Measurements from ENCODE around the gene OSM.

Gene OSM

GRCh38 chr22:30247561-30247960 is 19.1 kb downstream of the OSM start:
- TF ChIP-seq CTCF (IDR thresholded peaks at IDR 0.05; ENCODE audit: low read length) (no peak), EZH2 (optimal IDR thresholded peaks at IDR 0.05; ENCODE audit: low read depth, low read length) (no peak), EZH2phosphoT487 (IDR thresholded peaks at IDR 0.05; ENCODE audit: low read length) (no peak)
- Histone ChIP-seq H3K9me2 (replicated peaks; ENCODE audit: insufficient read depth, low read length) (no peaks in the 10 kb centered on the region), H3F3A (ENCODE audit: insufficient read depth, low read length) (no peaks in the 10 kb centered on the region), H3K36me3 (replicated peaks; ENCODE audit: insufficient read depth, low read length) (no peaks in the 10 kb centered on the region), H3K4me3 (ENCODE audit: low read length) (no peak overlapping the region), H3K27me3 (replicated peaks; ENCODE audit: insufficient read depth, low read length) (peaks cover 90% of the 10 kb centered on the region), H3K79me2 (ENCODE audit: low read length) (no peaks in the 10 kb centered on the region), H3K9me3 (replicated peaks; ENCODE audit: insufficient read depth, low read length) (no peaks in the 10 kb centered on the region), H2AFZ (ENCODE audit: low read length) (no peak overlapping the region), H3K4me1 (ENCODE audit: low read length) (no peaks in the 10 kb centered on the region; the same call in 1 of the 2 replicates), H3K27ac (ENCODE audit: low read length) (no peak overlapping the region), H4K20me1 (ENCODE audit: insufficient read depth, low read length) (peaks cover 3% of the 10 kb centered on the region; the same call in 1 of the 2 replicates), H3K4me2 (ENCODE audit: low read depth, low read length) (no peak overlapping the region), H3K9ac (ENCODE audit: low read length) (no peak overlapping the region)
- no peak for DNase-seq

- no peak overlapping the region for H3K27ac ChIP-seq (ENCODE audit: low read length)
- H3K79me2 ChIP-seq (ENCODE audit: low read length) = no peaks in the 10 kb centered on the region
- H3K4me3 ChIP-seq (ENCODE audit: low read length) = peak overlapping the region; percentile 65; the same call in 1 of the 2 replicates
- H2AFZ ChIP-seq (ENCODE audit: low read length) = no peak overlapping the region
- DNase-seq = no peak
- H3K9me3 ChIP-seq (replicated peaks; ENCODE audit: insufficient read depth, low read length) = no peaks in the 10 kb centered on the region
- H3K27me3 ChIP-seq (replicated peaks; ENCODE audit: insufficient read depth, low read length) = peaks cover 86% of the 10 kb centered on the region
- no peak for TF ChIP-seq EZH2phosphoT487 (IDR thresholded peaks at IDR 0.05; ENCODE audit: low read length)
- TF ChIP-seq EZH2 (optimal IDR thresholded peaks at IDR 0.05; ENCODE audit: low read depth, low read length) = no peak
- no peak for TF ChIP-seq CTCF (IDR thresholded peaks at IDR 0.05; ENCODE audit: low read length)
- H3F3A ChIP-seq (ENCODE audit: insufficient read depth, low read length) = no peaks in the 10 kb centered on the region
- no peaks in the 10 kb centered on the region for H3K9me2 ChIP-seq (replicated peaks; ENCODE audit: insufficient read depth, low read length)
- H3K4me2 ChIP-seq (ENCODE audit: low read depth, low read length) = peak overlapping the region; percentile 97
- H3K4me1 ChIP-seq (ENCODE audit: low read length) = no peaks in the 10 kb centered on the region; the same call in 1 of the 2 replicates
- no peak overlapping the region for H3K9ac ChIP-seq (ENCODE audit: low read length)
- peaks cover 3% of the 10 kb centered on the region; the same call in 1 of the 2 replicates for H4K20me1 ChIP-seq (ENCODE audit: insufficient read depth, low read length)
- H3K36me3 ChIP-seq (replicated peaks; ENCODE audit: insufficient read depth, low read length) = no peaks in the 10 kb centered on the region
Observed at GRCh38 chr22:30246814-30247376, 19.8 kb downstream of the OSM start.

- H3K79me2 ChIP-seq (ENCODE audit: low read length) = no peaks in the 10 kb centered on the region
- peak within 1 kb of the TSS; percentile 97 for H3K4me2 ChIP-seq (ENCODE audit: low read depth, low read length)
- TF ChIP-seq EZH2phosphoT487 (IDR thresholded peaks at IDR 0.05; ENCODE audit: low read length) = no peak
- peak; percentile 20 for TF ChIP-seq CTCF (IDR thresholded peaks at IDR 0.05; ENCODE audit: low read length)
- TF ChIP-seq EZH2 (optimal IDR thresholded peaks at IDR 0.05; ENCODE audit: low read depth, low read length) = peak; percentile 32
- H3K27me3 ChIP-seq (replicated peaks; ENCODE audit: insufficient read depth, low read length) = peaks cover 84% of the 10 kb centered on the region
- H3K27ac ChIP-seq (ENCODE audit: low read length) = no peak within 1 kb of the TSS
- H3K4me3 ChIP-seq (ENCODE audit: low read length) = peak within 1 kb of the TSS; percentile 65
- DNase-seq = peak; percentile 18
- no peak within 1 kb of the TSS for H3K9ac ChIP-seq (ENCODE audit: low read length)
- no peaks in the 10 kb centered on the region for H3F3A ChIP-seq (ENCODE audit: insufficient read depth, low read length)
- peaks cover 3% of the 10 kb centered on the region; the same call in 1 of the 2 replicates for H4K20me1 ChIP-seq (ENCODE audit: insufficient read depth, low read length)
- H3K9me2 ChIP-seq (replicated peaks; ENCODE audit: insufficient read depth, low read length) = no peaks in the 10 kb centered on the region
- no peaks in the 10 kb centered on the region; the same call in 1 of the 2 replicates for H3K4me1 ChIP-seq (ENCODE audit: low read length)
- no peaks in the 10 kb centered on the region for H3K36me3 ChIP-seq (replicated peaks; ENCODE audit: insufficient read depth, low read length)
- H2AFZ ChIP-seq (ENCODE audit: low read length) = peak within 1 kb of the TSS; percentile 91
- H3K9me3 ChIP-seq (replicated peaks; ENCODE audit: insufficient read depth, low read length) = no peaks in the 10 kb centered on the region
Observed at GRCh38 chr22:30245985-30246813, 20.5 kb downstream of the OSM start, which contains the start of gene LIF. LIF (minus strand) TSS chr22:30246759; CDS start chr22:30246695, 64 bp downstream.
